HG03457 (cell line): Measurements from ENCODE around the gene SMOC2.
"Not testable (repeated sequence)": the region's sequence is repeated elsewhere in the genome, so short reads cannot be mapped to it uniquely, and the experiment has no call there.

Experiments
- ATAC-seq: cut with Tn5 transposase; IDR thresholded peaks from one replicate; pipeline ENCODE4 v1.9.1; 2021; ENCODE audit warnings: moderate number of reproducible peaks; ENCODE audit not compliant: unreplicated experiment

The SMOC2 gene

DNA sequence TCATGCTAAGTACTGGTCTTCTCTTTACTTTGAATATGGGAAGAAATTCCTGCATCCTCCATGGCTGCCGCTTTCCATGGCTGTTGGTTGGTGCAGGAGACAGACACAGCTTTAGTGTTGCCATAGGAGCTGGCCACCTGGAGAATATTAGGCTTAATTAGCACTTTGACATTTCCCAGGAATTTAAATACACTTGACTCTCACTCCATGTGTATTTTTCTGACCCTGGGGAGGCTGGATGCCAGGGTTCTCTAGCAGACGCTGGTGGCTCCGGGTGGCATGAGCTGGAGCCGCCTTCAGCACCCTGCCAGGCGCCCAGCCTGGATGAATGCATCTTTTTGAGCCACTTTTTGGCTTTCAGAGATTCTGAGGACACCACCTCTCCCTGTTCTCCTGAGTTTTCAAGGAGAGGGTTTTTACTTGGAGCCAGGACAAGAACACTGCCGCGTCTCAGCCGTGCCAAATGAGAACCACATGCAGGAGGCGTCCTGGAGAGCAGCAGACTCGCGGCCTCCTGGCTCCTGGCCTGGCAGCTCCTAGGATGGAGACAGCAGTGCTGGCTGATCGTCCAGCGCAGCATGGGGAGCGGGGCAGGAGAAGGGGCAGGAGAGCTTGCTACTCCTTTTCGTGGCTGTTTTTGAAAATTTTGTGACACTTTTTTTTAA is 258.8 kb downstream of the SMOC2 start:
- no peak for ATAC-seq

DNA sequence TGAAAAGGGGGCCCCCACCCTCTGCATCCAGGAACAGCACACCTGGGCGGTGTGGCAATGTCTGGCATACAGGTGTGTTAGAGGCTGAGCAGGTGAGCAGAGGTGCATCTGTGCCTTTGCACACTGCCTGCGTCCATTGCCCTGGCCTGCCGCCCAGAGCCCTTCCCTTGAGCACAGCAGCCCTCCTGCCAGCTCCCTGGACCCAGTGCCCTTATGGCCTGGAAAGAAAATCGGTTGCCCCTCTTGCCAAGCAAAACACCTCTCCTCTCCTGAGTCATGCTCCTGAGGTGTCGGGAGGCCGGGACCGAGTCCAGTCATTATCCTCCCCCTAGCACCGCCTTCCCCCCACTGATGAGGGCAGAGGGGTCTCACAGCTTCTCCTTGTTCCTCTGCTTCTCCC is 259.9 kb downstream of the SMOC2 start:
- ATAC-seq, result no peak

DNA sequence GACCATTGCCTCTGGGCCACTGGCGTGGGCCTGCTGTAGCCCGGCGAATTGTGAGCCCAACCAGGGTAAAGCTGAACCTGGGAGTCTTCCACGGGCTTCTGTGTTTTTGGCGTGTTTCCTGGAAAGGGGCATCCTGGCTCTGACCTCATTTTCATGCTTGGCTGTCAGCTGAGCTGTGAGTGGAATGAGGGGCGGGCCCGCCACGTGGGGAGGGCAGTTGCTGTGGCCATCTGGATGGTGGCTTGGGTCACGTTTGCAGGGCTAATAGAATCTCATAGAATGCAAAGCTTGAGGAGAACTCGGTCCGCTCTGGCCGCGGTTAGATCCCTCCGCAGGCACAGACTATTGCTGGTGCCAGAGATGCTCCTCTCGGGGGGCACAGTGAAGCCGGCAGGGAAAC is 263.0 kb downstream of the SMOC2 start:
- ATAC-seq, result no peak

DNA sequence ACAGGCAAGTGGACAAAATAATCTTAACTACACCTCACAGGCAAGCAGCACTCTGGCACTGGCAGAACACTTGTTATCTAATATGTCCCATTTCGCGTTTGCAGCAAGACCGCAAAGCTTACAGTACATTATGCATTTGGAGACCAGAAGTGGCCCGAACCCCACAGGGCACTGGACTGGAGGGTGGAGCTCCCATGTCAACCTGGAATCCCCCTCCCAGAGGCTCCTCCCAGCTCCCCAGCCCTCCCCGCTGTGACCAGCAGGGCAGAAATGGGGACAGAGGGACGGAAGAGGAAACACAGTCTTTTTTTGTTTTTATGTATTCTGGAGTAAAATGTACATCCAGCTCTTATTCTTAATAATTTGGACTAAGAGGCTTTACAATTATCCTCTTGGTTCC is 263.7 kb downstream of the SMOC2 start:
- no peak for ATAC-seq

DNA sequence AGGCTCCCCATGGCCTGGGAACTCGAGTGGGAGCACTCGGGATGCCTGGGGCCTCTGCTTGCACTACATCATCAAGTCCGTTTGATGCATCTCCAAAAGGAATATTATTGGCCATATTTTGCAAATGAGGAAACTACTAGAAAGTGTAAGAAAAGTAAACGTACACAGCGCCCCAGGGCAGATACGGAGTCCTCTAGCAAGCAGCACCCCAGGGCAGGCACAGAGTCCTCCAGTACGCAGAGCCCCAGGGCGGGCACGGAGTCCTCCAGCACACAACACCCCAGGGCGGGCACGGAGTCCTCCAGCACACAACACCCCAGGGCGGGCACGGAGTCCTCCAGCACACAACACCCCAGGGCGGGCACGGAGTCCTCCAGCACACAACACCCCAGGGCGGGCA is 264.3 kb downstream of the SMOC2 start:
- ATAC-seq, result not testable (repeated sequence)

DNA sequence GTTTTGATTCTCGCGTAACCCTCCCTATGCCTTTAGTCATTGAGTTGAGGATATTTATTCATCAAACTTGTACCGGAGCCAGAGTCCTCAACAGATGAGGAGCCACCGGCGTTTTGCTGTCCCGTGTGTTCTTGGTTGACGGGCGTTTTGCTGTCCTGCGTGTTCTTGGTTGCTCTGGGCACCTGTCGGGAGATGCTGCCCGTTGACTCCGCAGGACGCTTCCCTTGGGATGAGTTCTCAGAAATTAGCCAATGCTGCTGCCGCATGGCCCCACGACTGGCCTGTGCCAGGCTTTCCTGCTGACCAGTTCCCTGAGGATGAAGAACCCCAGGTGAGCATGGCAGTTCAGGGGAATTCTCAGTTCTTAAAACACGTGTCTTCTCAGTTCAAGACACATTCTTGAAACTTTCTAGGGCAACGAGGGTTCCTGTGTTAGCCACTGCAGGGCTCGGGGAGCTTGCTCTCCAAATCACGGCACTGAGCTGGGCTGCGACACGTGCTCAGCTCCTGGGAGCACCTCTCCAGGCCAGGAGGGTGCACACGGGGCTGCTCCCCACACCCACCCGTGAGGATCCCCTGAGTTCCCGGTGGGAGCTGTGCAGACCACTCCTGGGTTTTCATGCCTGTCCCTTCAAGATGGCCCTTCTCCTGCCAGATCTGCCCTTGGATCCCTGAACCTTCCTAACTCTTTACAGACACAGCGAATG is 265.6 kb downstream of the SMOC2 start:
- ATAC-seq, result no peak

DNA sequence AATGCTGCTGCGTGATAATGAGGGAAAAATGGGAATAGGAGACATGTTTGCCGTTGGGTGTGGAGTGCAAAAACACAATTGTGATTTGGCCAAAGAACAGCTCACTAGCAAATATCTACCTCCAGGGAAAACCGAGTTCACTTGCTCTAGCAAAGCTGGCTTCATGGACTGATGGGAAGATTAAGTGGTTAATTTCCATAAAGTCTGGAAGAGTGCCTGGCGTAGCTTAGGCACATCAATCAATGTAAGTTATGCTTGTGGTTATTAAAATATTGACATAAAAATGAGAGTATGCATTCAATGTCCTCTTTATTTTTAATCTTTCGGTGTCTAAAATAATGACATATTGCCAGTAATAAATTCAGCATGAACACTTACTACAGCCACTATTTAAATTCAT is 267.5 kb downstream of the SMOC2 start:
- no peak for ATAC-seq

DNA sequence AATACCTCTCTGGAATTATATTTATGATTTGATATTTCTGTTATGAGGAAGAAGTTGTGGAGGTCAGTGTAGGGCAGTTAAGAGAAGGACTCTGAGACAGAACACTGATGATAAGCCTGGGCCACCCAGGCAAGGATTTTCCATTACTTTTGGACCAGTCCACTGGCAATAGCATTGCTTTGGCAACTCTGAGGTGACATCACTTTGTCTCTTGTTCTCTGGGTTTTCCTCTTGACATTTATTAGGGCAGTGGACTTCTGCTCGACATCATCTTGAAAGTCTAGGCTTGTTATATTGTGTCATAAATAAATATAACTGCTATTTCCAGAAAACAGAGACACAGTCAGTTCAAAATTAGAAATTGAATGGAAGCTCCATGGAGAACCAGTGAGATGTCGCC is 268.0 kb downstream of the SMOC2 start:
- ATAC-seq, result no peak

DNA sequence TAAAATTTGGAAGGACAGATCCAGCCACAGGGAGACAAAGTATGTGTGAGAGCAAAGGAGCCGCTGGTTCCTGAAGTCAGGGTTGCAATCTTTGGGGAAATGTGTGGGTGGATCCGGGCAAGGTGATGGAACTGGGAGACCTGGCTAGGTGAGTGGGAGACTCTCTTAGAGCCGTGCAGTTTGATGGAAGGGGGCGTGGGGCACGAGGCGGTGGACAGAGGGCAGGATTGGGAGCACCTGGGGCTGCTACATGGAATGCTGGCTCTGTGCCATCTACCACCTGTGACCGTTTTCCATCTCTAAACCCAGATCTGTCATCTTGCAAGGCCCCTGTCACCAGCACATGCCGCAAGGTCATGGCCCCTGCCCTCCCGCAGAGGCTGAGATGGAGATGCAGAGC is 268.4 kb downstream of the SMOC2 start:
- no peak for ATAC-seq

DNA sequence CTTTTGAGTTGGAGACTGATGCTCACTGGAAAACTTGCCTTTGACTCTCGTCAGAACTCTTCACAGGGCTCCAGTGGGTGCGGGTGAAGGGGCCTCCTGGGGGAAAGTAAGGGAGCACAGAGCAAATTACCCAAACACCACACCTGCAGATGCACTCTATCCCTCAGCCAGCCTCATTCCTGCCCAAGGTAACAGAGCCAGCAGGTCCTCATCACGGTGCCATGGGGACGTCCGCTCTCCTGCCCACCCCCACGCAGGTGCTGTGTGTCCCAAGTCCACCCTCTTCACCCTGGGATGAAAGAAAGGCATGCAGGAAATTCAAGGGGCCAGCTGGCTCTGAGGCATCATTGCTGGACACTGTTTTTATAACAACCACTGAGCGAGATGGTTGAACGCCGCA is 269.0 kb downstream of the SMOC2 start:
- ATAC-seq, result no peak

DNA sequence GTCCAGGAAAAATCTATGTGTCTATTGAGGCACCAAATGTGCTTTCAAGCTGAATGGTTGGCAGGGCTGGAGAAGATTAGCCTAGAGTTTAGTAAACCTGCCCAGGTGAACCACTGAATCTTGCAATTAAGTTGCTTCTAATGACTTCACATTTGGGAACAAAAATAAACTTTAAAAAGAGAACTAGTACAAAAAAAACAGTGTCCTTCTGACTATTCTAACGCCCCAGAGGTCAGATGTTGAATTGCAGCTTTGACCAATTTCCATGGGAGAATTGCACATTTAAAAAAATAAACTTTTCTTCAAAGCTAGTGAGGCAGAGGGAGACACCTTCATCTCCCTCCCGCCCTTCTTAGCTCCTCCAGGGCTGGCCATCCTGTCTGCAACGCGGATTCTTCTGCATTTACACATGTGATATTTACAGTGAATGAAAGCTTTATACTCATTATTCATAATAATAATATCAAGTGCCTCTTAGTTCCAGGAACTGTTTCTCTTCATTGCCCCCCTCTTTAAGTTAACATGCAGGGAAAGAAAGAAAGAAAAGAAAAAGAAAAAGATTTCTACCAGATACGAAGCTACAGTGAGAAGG is 270.2 kb downstream of the SMOC2 start:
- ATAC-seq, result no peak

DNA sequence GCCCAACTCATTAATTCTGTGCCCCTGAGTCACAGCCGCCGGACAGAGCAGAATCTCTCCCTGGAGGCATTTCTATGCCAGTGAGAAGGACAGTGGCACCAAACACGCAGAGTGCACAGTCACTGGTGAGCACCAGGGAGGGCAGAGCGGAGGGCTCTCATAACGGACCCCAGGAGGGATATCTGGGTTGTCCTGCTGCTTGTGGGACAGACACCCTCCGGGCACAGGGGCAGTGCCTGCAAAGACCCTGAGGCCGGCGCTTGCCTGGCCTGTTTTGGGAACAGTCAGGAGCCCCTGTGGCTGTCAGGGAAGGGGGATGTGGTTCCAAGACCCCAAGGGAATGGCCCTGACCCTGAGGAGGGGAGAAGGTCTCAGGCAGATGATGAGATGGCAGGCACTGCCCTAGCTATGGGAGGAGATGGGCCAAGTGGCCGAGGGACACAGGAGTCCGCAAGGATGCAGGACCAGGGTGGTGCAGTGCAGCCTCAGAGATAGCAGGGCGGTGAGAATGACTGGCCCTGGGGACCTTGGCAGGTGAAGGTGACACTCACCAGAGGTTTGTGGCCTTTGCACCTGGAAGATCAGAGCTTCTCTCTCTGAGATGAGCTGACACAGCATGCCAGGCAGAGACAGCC is 270.8 kb downstream of the SMOC2 start:
- ATAC-seq, result no peak

DNA sequence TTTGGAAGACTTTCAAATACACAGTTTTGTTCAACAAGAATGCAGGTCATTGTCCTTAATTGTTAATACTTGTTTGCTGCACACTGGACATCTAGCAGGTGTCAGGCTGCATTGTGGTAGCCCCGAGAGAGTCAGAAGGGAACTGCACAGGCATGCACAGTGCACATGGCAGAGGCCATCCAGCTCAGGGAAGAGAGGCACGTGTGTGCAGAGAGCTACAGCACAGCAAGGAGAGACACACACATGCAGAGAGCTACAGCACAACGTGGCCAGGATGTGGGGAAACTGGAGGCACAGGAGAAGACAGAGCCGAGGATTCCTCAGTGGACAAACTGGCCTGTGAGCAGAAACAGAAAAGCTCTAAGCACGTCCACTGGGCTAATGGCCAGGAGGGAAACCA is 272.0 kb downstream of the SMOC2 start:
- ATAC-seq, result no peak

DNA sequence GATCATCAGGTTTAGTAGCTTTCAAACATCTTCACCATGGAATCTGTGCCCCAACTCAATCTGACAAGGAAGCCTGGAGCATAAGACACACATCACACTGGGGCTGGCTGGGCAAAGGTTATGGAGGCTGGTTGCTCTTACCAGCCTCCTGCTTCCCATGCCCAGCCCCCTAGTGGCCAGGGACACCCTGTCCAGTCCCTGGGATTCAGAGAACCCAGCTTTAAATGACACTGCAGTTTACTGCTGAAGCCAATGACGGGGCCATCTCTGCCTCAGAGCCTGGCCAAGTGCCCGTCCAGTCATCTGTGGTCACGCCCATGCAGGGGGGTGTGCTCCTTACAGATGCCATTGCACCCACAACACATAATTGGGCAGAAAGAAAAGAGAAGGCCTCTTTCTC is 272.9 kb downstream of the SMOC2 start:
- ATAC-seq, result no peak

DNA sequence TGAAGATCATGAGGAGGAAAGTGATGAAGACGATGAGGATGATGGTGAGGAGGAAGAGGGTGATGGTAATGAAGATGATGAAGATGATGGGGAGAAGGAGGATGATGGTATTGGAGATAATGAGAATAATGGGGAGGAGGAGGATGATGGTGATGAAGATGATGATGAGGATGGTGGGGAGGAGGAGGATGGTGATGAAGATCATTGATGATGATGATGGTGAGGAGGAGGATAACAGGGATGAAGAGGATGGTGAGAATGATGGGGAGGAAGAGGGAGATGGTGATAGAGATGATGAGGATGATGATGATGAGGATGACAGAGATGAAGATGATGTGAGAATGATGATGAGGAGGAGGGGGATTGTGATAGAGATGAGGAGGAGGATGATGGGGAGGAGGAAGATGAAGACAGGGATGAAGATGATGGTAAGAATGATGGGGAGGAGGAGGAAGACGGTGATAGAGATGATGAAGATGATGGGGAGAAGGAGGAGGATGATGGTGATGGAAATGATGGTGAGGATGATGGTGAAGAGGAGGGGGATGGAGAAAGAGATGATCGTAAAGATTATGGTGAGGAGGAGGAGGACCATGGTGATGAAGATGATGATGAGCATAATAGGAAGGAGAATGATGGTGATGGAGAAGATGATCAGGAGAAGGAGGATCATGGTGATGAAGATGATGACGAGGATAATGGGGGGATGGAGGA is 273.7 kb downstream of the SMOC2 start:
- ATAC-seq, result no peak

DNA sequence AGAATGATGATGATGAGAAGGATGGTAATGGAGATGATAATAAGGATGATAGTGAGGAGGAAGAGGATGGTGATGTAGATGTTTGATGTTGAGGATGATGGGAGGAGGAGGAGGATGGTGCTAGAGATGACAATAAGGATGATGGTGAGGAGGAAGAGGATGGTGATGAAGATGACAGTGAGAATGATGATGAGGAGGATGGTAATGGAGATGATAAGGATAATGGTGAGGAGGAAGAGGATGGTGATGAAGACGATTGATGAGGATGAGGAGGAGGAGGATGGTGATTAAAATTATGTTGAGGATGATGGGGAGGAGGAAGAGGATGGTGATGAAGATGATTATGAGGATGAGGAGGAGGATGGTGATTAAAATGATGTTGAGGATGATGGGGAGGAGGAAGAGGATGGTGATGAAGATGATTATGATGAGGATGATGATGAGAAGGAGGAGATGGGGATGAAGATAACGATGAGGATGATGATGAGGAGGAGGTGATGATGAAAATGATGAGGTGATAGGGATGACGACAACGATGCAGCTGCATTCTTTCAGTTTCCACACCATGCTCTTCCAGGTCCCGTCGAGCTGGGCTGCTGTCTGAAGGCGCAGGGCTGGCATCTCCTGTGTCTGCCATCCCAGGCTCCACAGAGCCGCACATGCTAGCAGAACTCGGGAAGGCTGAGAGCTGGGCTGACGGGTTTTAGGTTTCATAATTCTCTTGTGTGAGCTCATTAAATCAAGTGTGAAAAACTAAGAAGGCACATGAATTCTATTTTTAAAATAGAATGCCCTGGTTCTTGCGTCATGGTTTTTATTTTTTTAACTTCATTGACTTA is 274.9 kb downstream of the SMOC2 start:
- no peak for ATAC-seq

DNA sequence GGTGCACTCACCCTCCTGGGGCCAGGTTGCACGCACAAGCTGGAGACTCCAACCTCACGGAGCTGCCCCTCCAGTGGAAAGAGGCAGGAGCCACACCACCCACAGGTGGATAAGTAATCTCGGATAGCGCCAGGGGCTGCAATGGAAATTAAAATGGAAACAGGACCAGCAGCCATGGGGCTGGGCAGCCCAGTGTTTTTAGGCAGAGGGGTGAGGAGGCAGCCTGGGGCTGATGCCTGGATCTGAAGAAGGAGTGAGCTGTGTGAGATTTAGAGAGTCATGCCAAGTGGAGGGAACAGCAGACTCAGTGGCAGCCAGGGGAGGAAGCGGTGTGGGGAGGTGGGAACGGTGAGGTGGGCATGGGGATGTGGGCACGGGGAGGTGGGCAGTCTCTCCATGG is 275.6 kb downstream of the SMOC2 start:
- ATAC-seq, result no peak

DNA sequence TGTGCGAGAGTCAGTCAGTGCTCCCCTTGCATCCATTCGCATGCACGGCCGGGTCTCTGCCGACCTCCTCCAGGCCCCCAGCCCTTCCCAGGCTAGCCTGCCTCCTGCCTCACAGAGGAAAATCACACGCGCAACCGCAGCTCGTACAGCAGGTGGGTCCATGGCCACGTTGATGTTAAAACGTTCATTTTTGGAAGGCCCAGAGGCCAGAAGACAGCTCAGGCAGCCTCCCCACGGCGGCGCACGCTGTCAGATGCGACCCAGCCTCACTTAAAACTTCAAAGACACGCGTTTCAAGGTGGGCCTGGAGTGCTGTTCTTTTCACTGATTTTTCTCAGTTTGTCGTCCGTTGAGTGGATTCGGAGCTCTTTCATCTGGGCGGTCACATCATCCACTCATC is 276.5 kb downstream of the SMOC2 start:
- ATAC-seq, result no peak
